ENCODE measurements around the gene NLRC5.

Gene NLRC5

GRCh38 chr16:56948234-56948633 lies 41.1 kb upstream of the NLRC5 start:
- no peak overlapping the region for H3K4me3 ChIP-seq (ENCODE audit: low read depth, low read length)
- no peak for DNase-seq (ENCODE audit: low read depth)
- TF ChIP-seq, protein P1, sequence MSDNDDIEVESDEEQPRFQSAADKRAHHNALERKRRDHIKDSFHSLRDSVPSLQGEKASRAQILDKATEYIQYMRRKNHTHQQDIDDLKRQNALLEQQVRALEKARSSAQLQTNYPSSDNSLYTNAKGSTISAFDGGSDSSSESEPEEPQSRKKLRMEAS (IDR thresholded peaks at IDR 0.05; ENCODE audit: low read depth, low read length), result no peak
- TF ChIP-seq POLR2A (IDR thresholded peaks at IDR 0.05; ENCODE audit: extremely low read depth, insufficient read length) (no peak), MYC (IDR thresholded peaks at IDR 0.05; ENCODE audit: low read depth, low read length) (no peak), CTCF (IDR thresholded peaks at IDR 0.05; ENCODE audit: low read depth, low read length) (no peak)

DNA sequence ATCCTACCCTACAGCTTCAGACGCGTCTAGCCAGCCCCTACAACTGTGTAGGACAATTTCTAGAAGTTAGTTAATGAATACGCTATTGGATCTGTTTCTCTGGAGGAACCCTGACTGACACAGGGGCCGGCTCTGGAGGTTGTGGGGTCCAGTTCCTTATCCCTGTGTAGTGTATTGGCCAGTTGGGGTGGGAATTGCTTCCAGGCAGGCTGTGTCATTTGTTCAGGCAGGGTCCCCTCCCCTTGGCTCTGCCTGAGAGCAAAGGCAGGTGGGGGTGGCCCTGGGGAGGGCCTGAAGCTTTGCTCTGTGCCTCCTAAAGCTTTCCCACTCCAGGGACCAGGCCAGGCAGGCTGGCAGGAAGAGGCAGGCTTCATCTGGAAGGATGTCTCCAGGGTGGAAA lies 39.3 kb upstream of the NLRC5 start:
- H3K4me3 ChIP-seq (ENCODE audit: low read depth, low read length), result no peak overlapping the region
- no peak for TF ChIP-seq MYC (IDR thresholded peaks at IDR 0.05; ENCODE audit: low read depth, low read length)
- TF ChIP-seq, protein P1 (IDR thresholded peaks at IDR 0.05; ENCODE audit: low read depth, low read length), result no peak
- DNase-seq (ENCODE audit: low read depth), result no peak

GRCh38 chr16:56950455-56950854 lies 38.9 kb upstream of the NLRC5 start:
- no peak overlapping the region for H3K4me3 ChIP-seq (ENCODE audit: low read depth, low read length)
- TF ChIP-seq, protein P1 (IDR thresholded peaks at IDR 0.05; ENCODE audit: low read depth, low read length), result no peak
- TF ChIP-seq POLR2A (IDR thresholded peaks at IDR 0.05; ENCODE audit: extremely low read depth, insufficient read length) (no peak), MYC (IDR thresholded peaks at IDR 0.05; ENCODE audit: low read depth, low read length) (no peak), CTCF (IDR thresholded peaks at IDR 0.05; ENCODE audit: low read depth, low read length) (no peak)
- no peak for DNase-seq (ENCODE audit: low read depth)

DNA sequence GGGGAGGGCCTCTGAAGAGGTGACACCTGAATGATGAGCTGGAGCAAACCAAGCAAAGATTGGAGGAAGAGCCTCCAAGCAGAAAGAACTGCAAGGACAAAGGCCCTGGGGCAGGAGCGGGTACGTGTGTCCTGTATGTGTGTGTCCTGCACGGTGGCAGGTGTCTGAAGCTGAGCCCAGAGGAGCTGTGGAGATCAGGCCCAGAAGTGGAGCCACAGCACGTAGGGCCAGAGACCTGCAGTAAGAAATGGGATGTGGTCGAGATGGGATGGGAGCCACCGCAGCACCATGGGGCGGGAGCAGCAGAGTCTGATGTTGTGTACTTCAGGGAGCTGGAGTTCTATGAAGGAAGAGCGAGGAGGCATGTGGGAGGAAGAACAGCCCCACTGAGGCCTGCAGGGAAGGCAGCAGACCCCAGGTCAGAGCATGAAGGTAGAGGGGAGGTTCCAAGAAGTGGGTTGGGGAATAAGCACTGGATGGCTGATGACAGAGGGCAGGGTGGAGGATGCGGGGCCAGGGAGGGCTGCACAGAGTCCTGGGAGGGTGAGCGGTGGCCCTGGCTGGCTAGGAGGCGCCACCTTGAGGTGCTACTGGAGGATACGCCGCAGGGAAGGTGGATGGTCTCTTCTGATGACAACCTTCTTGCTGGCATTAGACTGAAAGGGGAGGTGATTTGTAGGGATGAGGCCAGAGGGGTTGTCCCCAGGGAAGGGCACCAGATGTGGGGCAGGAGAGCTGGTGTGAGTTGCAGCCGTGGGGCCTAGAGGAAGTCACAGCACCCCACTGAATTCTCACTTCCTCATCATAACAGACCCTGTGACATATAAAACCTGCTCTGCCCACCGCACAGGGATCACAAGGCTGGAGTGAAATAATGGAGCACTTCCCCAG lies 38.2 kb upstream of the NLRC5 start:
- TF ChIP-seq CTCF (IDR thresholded peaks at IDR 0.05; ENCODE audit: low read depth, low read length) (peak; percentile 85), MYC (IDR thresholded peaks at IDR 0.05; ENCODE audit: low read depth, low read length) (no peak)
- TF ChIP-seq, protein P1 (IDR thresholded peaks at IDR 0.05; ENCODE audit: low read depth, low read length), result 0 out of 2 replicates have a peak, but pooled peaks have one; percentile 31
- no peak overlapping the region for H3K4me3 ChIP-seq (ENCODE audit: low read depth, low read length)
- peak; percentile 95 for DNase-seq (ENCODE audit: low read depth)

- DNase-seq (ENCODE audit: low read depth), result no peak
- H3K4me3 ChIP-seq (ENCODE audit: low read depth, low read length), result no peak overlapping the region
- TF ChIP-seq MYC (IDR thresholded peaks at IDR 0.05; ENCODE audit: low read depth, low read length) (no peak), CTCF (IDR thresholded peaks at IDR 0.05; ENCODE audit: low read depth, low read length) (no peak), POLR2A (IDR thresholded peaks at IDR 0.05; ENCODE audit: extremely low read depth, insufficient read length) (no peak)
- TF ChIP-seq, protein P1 (IDR thresholded peaks at IDR 0.05; ENCODE audit: low read depth, low read length), result no peak
Measured at GRCh38 chr16:56953006-56953405, 36.4 kb upstream of the NLRC5 start.

GRCh38 chr16:56956076-56956475 lies 33.3 kb upstream of the NLRC5 start:
- no peak for DNase-seq (ENCODE audit: low read depth)
- H3K4me3 ChIP-seq (ENCODE audit: low read depth, low read length), result no peak overlapping the region
- TF ChIP-seq, protein P1 (IDR thresholded peaks at IDR 0.05; ENCODE audit: low read depth, low read length), result no peak

Measured in NB4 (cell line).